Measurements from ENCODE around the gene GIGYF2. TPM values are rescaled to one million over a fixed set of nuclear protein-coding genes. Genes with fewer than 3 reads are reported as not detected.
A peak's percentile ranks its signal among the peaks of the same experiment; 100 is the strongest.

The GIGYF2 gene
- polyA plus RNA-seq, 4 donors = 12.7 to 56.6 (median 19.9) TPM

DNA sequence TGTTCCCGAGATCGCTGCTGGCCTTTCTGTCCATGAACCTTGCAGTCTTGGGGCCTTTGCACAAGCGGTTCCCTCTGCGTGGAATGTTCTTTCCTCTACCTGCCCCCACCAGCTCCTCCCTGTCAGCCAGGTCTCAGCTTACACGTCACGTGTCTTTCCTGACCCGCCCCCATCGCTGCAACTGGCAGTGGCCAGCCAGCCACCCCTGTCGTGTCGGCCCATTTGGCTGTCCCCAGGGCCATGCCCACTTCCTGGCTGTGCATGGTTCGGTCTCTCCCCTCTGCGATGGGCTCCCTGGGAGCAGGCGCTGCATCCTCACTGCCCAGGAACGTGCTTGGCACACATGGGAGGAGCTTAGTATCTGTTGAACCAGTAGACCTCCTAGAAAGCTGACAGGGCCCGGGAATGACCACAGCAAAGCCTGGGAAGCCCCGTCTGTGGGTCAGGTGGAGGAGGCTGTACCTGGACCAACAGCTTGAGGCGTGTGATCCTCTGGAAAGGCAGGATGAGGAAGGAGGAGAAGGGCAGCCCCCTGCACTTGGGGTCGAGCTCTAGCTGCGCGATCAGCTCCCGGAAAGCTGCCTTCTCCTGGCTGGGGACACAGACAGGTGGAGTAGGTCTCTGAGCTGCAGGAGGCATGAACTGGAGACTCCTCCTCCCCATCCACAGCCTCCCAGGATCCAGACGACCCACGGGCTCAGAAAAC is 193.9 kb downstream of the GIGYF2 start:
- no peak overlapping the region for H3K4me3 ChIP-seq (ENCODE audit: low read depth in 1 of 3, low read length in 3 of 3)
- FAIRE-seq (no peak), DNase-seq (peak in 1 of 2 donors; percentile 47)
- no peaks in the 10 kb centered on the region for H3K9me3 ChIP-seq (ENCODE audit: control insufficient read depth in 2 of 2, insufficient read depth in 1 of 2, low read depth in 1 of 2, low read length in 1 of 2)
- H3K27me3 ChIP-seq (ENCODE audit: control insufficient read depth in 3 of 3, insufficient read depth in 3 of 3, low read length in 3 of 3) = no peaks in the 10 kb centered on the region
- no peak overlapping the region for H3K27ac ChIP-seq (ENCODE audit: low read depth in 1 of 3, low read length in 2 of 3)
- H3K36me3 ChIP-seq (ENCODE audit: control insufficient read depth in 3 of 3, insufficient read depth in 2 of 3, low read depth in 1 of 3, low read length in 3 of 3) = peaks cover 0 to 38% (median 18%) of the 10 kb centered on the region in 3 donors
- H3K4me1 ChIP-seq (ENCODE audit: control insufficient read depth in 3 of 3, insufficient read depth in 2 of 3, low read depth in 1 of 3, low read length in 2 of 3) = no peaks in the 10 kb centered on the region
- WGBS, 3 donors = 51 to 86% (median 71%) methylated on average over 23 of the region's 23 CpGs

GRCh38 chr2:232891621-232892071 is 194.5 kb downstream of the GIGYF2 start:
- no peaks in the 10 kb centered on the region for H3K27me3 ChIP-seq (ENCODE audit: control insufficient read depth in 3 of 3, insufficient read depth in 3 of 3, low read length in 3 of 3)
- 73 to 86% (median 83%) methylated on average over 10 to 11 of the region's 11 CpGs for WGBS, 3 donors
- no peaks in the 10 kb centered on the region for H3K4me1 ChIP-seq (ENCODE audit: control insufficient read depth in 3 of 3, insufficient read depth in 2 of 3, low read depth in 1 of 3, low read length in 2 of 3)
- H3K4me3 ChIP-seq (ENCODE audit: low read depth in 1 of 3, low read length in 3 of 3) = no peak overlapping the region
- DNase-seq (no peak), FAIRE-seq (no peak)
- no peaks in the 10 kb centered on the region for H3K9me3 ChIP-seq (ENCODE audit: control insufficient read depth in 2 of 2, insufficient read depth in 1 of 2, low read depth in 1 of 2, low read length in 1 of 2)
- no peak overlapping the region for H3K27ac ChIP-seq (ENCODE audit: low read depth in 1 of 3, low read length in 2 of 3)
- H3K36me3 ChIP-seq (ENCODE audit: control insufficient read depth in 3 of 3, insufficient read depth in 2 of 3, low read depth in 1 of 3, low read length in 3 of 3) = peaks cover 0 to 35% (median 15%) of the 10 kb centered on the region in 3 donors

DNA sequence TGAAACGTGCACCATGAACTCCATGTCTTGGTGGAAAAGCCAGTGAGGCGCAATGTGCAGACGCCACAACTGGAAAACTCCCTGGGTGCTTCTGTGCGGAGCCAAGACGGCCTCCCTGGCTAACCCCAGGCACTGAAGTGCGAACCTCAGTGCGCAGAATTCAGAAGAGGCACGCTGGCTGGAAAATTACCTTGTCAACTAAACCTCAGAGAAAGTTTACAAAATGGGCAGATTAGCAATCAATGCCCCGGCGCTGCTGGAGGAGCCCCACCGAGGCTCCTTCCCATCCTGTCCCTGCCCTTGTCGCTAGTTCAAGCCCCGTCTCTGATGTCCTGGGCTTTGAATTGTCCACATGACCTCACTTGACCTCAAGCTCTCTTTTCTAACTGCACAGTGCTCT is 195.1 kb downstream of the GIGYF2 start:
- FAIRE-seq (no peak), DNase-seq (no peak)
- Histone ChIP-seq H3K27me3 (ENCODE audit: control insufficient read depth in 3 of 3, insufficient read depth in 3 of 3, low read length in 3 of 3) (no peaks in the 10 kb centered on the region), H3K9me3 (ENCODE audit: control insufficient read depth in 2 of 2, insufficient read depth in 1 of 2, low read depth in 1 of 2, low read length in 1 of 2) (no peaks in the 10 kb centered on the region), H3K36me3 (ENCODE audit: control insufficient read depth in 3 of 3, insufficient read depth in 2 of 3, low read depth in 1 of 3, low read length in 3 of 3) (peaks cover 0 to 29% (median 14%) of the 10 kb centered on the region in 3 donors), H3K4me3 (ENCODE audit: low read depth in 1 of 3, low read length in 3 of 3) (no peak overlapping the region), H3K4me1 (ENCODE audit: control insufficient read depth in 3 of 3, insufficient read depth in 2 of 3, low read depth in 1 of 3, low read length in 2 of 3) (no peaks in the 10 kb centered on the region), H3K27ac (ENCODE audit: low read depth in 1 of 3, low read length in 2 of 3) (no peak overlapping the region)
- 92 to 98% (median 92%) methylated on average over 13 of the region's 13 CpGs for WGBS, 3 donors

DNA sequence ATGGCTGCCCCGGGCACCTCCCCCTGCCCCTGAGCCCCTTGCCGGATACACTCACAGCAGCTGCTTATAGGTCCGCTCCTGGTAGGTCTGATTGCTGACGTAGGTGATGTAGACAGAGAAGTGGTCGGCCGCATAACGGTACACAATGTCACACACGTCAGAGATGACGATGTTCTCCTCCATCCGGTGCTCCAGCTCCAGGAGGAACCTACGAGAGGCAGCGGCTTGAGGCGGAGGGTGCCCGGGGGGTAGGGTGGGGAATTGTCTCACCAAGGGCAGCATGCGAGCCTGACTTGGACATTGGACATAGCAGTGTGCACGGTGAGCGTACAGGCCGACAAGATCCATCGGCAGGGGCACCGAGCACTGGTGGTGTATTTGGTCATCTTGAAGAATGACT is 195.7 kb downstream of the GIGYF2 start:
- 89 to 91% (median 89%) methylated on average over 20 of the region's 20 CpGs for WGBS, 3 donors
- Histone ChIP-seq H3K4me3 (ENCODE audit: low read depth in 1 of 3, low read length in 3 of 3) (no peak overlapping the region), H3K36me3 (ENCODE audit: control insufficient read depth in 3 of 3, insufficient read depth in 2 of 3, low read depth in 1 of 3, low read length in 3 of 3) (peaks cover 0 to 25% (median 10%) of the 10 kb centered on the region in 3 donors), H3K4me1 (ENCODE audit: control insufficient read depth in 3 of 3, insufficient read depth in 2 of 3, low read depth in 1 of 3, low read length in 2 of 3) (no peaks in the 10 kb centered on the region), H3K27ac (ENCODE audit: low read depth in 1 of 3, low read length in 2 of 3) (no peak overlapping the region), H3K27me3 (ENCODE audit: control insufficient read depth in 3 of 3, insufficient read depth in 3 of 3, low read length in 3 of 3) (no peaks in the 10 kb centered on the region), H3K9me3 (ENCODE audit: control insufficient read depth in 2 of 2, insufficient read depth in 1 of 2, low read depth in 1 of 2, low read length in 1 of 2) (no peaks in the 10 kb centered on the region)
- DNase-seq (no peak), FAIRE-seq (no peak)

GRCh38 chr2:232893834-232894233 is 196.7 kb downstream of the GIGYF2 start:
- 92 to 97% (median 96%) methylated on average over 8 of the region's 8 CpGs for WGBS, 3 donors
- H3K4me1 ChIP-seq (ENCODE audit: control insufficient read depth in 3 of 3, insufficient read depth in 2 of 3, low read depth in 1 of 3, low read length in 2 of 3) = no peaks in the 10 kb centered on the region
- no peaks in the 10 kb centered on the region for H3K27me3 ChIP-seq (ENCODE audit: control insufficient read depth in 3 of 3, insufficient read depth in 3 of 3, low read length in 3 of 3)
- H3K36me3 ChIP-seq (ENCODE audit: control insufficient read depth in 3 of 3, insufficient read depth in 2 of 3, low read depth in 1 of 3, low read length in 3 of 3) = peaks cover 0 to 30% (median 6%) of the 10 kb centered on the region in 3 donors
- H3K4me3 ChIP-seq (ENCODE audit: low read depth in 1 of 3, low read length in 3 of 3) = no peak overlapping the region
- no peaks in the 10 kb centered on the region for H3K9me3 ChIP-seq (ENCODE audit: control insufficient read depth in 2 of 2, insufficient read depth in 1 of 2, low read depth in 1 of 2, low read length in 1 of 2)
- DNase-seq = no peak
- H3K27ac ChIP-seq (ENCODE audit: low read depth in 1 of 3, low read length in 2 of 3) = no peak overlapping the region
- no peak for FAIRE-seq

DNA sequence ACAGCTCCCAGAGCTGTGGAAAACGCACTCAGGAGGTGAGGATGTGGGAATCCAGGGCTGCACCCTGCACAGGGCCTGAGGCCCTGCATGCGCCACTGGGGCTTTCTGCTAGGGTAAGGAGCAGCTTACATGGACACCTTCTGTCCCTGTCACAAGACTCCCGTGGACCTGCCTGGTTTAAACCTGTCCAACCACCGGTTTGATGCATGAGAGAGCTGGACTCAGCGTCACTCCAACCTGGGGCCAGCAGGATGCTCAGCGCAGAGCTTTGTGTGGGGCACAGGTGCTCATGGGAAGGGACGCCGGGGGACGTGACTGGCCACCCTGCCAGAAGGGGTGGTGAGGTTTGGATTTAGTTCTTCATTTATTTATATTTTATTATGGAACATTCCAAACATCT is 197.1 kb downstream of the GIGYF2 start:
- H3K36me3 ChIP-seq (ENCODE audit: control insufficient read depth in 3 of 3, insufficient read depth in 2 of 3, low read depth in 1 of 3, low read length in 3 of 3) = peaks cover 0 to 28% (median 6%) of the 10 kb centered on the region in 3 donors
- 88 to 89% (median 88%) methylated on average over 9 of the region's 9 CpGs for WGBS, 3 donors
- no peaks in the 10 kb centered on the region for H3K27me3 ChIP-seq (ENCODE audit: control insufficient read depth in 3 of 3, insufficient read depth in 3 of 3, low read length in 3 of 3)
- H3K9me3 ChIP-seq (ENCODE audit: control insufficient read depth in 2 of 2, insufficient read depth in 1 of 2, low read depth in 1 of 2, low read length in 1 of 2) = no peaks in the 10 kb centered on the region
- no peak for DNase-seq
- no peak overlapping the region for H3K27ac ChIP-seq (ENCODE audit: low read depth in 1 of 3, low read length in 2 of 3)
- no peak for FAIRE-seq
- no peaks in the 10 kb centered on the region for H3K4me1 ChIP-seq (ENCODE audit: control insufficient read depth in 3 of 3, insufficient read depth in 2 of 3, low read depth in 1 of 3, low read length in 2 of 3)
- H3K4me3 ChIP-seq (ENCODE audit: low read depth in 1 of 3, low read length in 3 of 3) = no peak overlapping the region

GRCh38 chr2:232894746-232895145 is 197.6 kb downstream of the GIGYF2 start:
- Histone ChIP-seq H3K36me3 (ENCODE audit: control insufficient read depth in 3 of 3, insufficient read depth in 2 of 3, low read depth in 1 of 3, low read length in 3 of 3) (peaks cover 0 to 28% (median 6%) of the 10 kb centered on the region in 3 donors), H3K27me3 (ENCODE audit: control insufficient read depth in 3 of 3, insufficient read depth in 3 of 3, low read length in 3 of 3) (no peaks in the 10 kb centered on the region), H3K4me1 (ENCODE audit: control insufficient read depth in 3 of 3, insufficient read depth in 2 of 3, low read depth in 1 of 3, low read length in 2 of 3) (no peaks in the 10 kb centered on the region), H3K9me3 (ENCODE audit: control insufficient read depth in 2 of 2, insufficient read depth in 1 of 2, low read depth in 1 of 2, low read length in 1 of 2) (no peaks in the 10 kb centered on the region), H3K4me3 (ENCODE audit: low read depth in 1 of 3, low read length in 3 of 3) (no peak overlapping the region), H3K27ac (ENCODE audit: low read depth in 1 of 3, low read length in 2 of 3) (no peak overlapping the region)
- WGBS, 3 donors = 89 to 92% (median 89%) methylated on average over 19 of the region's 19 CpGs
- FAIRE-seq (no peak), DNase-seq (no peak)

- H3K4me3 ChIP-seq (ENCODE audit: low read depth in 1 of 3, low read length in 3 of 3) = no peak overlapping the region
These were observed 199.0 kb downstream of the GIGYF2 start for GRCh38 chr2:232896111-232896510.

More at GRCh38 chr2:232896111-232896510, 199.0 kb downstream of the GIGYF2 start:
- Histone ChIP-seq H3K4me1 (ENCODE audit: control insufficient read depth in 3 of 3, insufficient read depth in 2 of 3, low read depth in 1 of 3, low read length in 2 of 3) (no peaks in the 10 kb centered on the region), H3K27ac (ENCODE audit: low read depth in 1 of 3, low read length in 2 of 3) (no peak overlapping the region), H3K9me3 (ENCODE audit: control insufficient read depth in 2 of 2, insufficient read depth in 1 of 2, low read depth in 1 of 2, low read length in 1 of 2) (no peaks in the 10 kb centered on the region), H3K27me3 (ENCODE audit: control insufficient read depth in 3 of 3, insufficient read depth in 3 of 3, low read length in 3 of 3) (peaks cover 0 to 1% (median 0%) of the 10 kb centered on the region in 3 donors), H3K36me3 (ENCODE audit: control insufficient read depth in 3 of 3, insufficient read depth in 2 of 3, low read depth in 1 of 3, low read length in 3 of 3) (peaks cover 0 to 28% (median 5%) of the 10 kb centered on the region in 3 donors)
- FAIRE-seq = no peak
- no peak for DNase-seq
